GM10248 (cell line): ENCODE measurements around the gene MAMDC2.

Experiments
- CTCF ChIA-PET: fragments of 300-600 bp; sonication (Branson Sonifier 250); formaldehyde crosslinking; extraction: SDS; loops from one replicate; lab custom pipeline; 2021; ENCODE audit warnings: antibody characterized with exemption; lab: Yijun Ruan, JAX
- POLR2A ChIA-PET: fragments of 350-650 bp; sonication (Branson Sonifier 250); formaldehyde crosslinking; extraction: SDS; loops from one replicate; lab custom pipeline; 2020; ENCODE audit warnings: antibody characterized with exemption; lab: Yijun Ruan, JAX
- DNase-seq: peaks from one replicate; pipeline ENCODE4 v3.0.0; 2012; ENCODE audit errors: extremely low spot score
- TF ChIP-seq, protein P1 (sequence below): IDR thresholded peaks from 2 replicates; pipeline ENCODE4 v1.5.1; 2012; ENCODE audit warnings: mild to moderate bottlenecking, low read depth; ENCODE audit errors: extremely low read depth, missing control alignments, control extremely low read depth

The MAMDC2 gene

DNA sequence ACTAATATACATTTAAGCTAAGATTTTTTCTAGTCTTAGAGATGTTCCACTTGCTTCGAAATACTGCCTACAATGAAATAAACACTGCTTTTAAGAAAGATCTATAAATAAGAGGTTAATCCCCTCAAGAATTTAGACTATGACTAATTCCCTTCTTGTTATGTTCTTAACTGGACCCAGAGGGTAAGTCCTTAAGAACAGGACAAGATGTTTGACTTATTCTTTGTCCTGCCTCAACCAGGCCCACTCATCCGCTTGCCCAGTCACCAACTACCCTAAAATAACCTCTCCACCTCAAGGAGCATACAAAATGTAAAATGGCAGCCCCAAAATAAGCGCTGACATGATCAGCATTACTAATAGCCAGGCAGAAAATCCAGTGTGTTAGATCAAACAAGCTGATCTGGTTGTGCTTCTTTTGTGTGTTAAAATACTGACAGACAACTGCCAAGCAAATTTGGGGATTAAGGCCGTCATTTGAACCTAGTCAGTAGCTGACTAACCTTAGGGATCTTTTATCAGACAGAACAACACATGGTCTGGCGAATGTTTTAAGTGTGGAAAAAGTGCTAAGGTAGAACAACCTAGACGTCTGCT is 121.5 kb downstream of the MAMDC2 start:
- TF ChIP-seq, protein P1, sequence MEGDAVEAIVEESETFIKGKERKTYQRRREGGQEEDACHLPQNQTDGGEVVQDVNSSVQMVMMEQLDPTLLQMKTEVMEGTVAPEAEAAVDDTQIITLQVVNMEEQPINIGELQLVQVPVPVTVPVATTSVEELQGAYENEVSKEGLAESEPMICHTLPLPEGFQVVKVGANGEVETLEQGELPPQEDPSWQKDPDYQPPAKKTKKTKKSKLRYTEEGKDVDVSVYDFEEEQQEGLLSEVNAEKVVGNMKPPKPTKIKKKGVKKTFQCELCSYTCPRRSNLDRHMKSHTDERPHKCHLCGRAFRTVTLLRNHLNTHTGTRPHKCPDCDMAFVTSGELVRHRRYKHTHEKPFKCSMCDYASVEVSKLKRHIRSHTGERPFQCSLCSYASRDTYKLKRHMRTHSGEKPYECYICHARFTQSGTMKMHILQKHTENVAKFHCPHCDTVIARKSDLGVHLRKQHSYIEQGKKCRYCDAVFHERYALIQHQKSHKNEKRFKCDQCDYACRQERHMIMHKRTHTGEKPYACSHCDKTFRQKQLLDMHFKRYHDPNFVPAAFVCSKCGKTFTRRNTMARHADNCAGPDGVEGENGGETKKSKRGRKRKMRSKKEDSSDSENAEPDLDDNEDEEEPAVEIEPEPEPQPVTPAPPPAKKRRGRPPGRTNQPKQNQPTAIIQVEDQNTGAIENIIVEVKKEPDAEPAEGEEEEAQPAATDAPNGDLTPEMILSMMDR, result no peak

DNA sequence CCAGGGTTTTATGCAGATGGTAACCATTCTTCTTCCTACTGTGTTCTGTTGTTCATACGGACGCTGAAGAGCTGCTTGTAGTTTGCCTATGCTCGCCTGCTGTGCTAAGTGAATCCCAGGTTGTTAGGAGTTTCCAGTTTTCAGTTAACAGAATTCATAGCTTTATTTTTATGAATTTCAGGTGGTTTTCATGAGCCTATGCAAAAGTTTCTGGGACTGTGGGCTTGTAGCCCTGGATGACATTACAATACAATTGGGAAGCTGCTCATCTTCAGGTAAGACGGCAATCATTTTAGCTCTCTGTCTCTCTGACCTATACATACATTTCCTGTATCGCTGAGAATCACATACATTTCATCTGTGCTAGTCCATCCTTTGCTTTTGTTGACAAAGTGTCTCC is 124.9 kb downstream of the MAMDC2 start:
- DNase-seq, result no peak
- TF ChIP-seq, protein P1, result no peak
- POLR2A ChIA-PET, result no interaction called here
- CTCF ChIA-PET, result interaction anchor here (1.4 kb wide), 1 partner anchor 16 kb away, joined by 3 read pairs; no protein-coding TSS in a partner anchor

More for the DNA sequence above, 121.5 kb downstream of the MAMDC2 start:
- ChIA-PET POLR2A (no interaction called here), CTCF (interaction anchor here (1.3 to 1.4 kb wide), 2 partner anchors 9 to 15 kb away, joined by 3 read pairs; no protein-coding TSS in a partner anchor)
- DNase-seq, result no peak

DNA sequence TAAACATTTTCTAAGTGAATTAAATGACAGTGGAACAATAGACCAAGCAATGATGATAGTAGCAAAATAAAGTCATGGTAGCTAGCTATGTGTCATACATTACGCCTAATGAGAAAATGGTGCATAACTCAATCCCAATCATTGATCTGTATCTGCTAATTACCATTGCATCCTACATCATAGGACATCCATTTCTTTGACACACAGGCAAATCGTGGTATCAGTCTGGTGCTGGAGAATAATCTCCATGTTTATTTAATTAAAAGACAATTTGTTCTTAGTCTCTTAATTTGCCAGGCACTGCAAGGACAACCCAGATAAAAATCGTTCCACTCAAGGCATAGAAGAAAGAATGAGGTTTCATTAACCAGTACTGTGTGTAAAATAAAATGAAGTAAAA is 125.6 kb downstream of the MAMDC2 start:
- POLR2A ChIA-PET, result no interaction called here
- TF ChIP-seq, protein P1, result no peak
- CTCF ChIA-PET, result interaction anchor here (1.2 to 1.4 kb wide), 2 partner anchors 16 to 20 kb away, joined by 3 read pairs; no protein-coding TSS in a partner anchor
- no peak for DNase-seq

DNA sequence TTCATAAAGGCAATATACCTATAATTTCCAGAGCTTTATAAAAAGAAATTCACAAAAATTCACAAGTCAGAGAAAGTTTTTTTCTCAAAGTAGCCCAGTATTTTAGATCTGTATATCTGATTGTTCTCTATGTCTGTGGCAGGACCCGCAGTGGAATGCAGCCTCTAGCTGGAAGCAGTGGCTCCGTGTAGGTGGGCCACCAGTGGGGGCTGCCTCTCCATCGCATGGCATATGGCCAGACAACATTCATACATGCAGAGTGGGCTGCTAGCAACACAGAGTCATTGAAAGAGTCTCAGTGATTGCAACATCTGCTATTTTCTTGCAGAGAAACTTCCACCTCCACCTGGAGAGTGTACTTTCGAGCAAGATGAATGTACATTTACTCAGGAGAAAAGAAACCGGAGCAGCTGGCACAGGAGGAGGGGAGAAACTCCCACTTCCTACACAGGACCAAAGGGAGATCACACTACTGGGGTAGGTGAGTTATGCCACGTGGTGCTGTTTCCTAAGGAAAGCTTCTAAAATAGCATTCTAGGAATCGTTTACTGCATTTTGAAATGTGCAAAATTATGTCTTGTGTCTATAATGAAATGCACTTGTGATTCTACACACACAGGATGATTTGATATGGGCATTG is 126.6 kb downstream of the MAMDC2 start:
- POLR2A ChIA-PET, result no interaction called here
- CTCF ChIA-PET, result interaction anchor here (1.2 kb wide), 1 partner anchor 19 kb away, joined by 3 read pairs; no protein-coding TSS in a partner anchor
- no peak for DNase-seq
- TF ChIP-seq, protein P1, result no peak

DNA sequence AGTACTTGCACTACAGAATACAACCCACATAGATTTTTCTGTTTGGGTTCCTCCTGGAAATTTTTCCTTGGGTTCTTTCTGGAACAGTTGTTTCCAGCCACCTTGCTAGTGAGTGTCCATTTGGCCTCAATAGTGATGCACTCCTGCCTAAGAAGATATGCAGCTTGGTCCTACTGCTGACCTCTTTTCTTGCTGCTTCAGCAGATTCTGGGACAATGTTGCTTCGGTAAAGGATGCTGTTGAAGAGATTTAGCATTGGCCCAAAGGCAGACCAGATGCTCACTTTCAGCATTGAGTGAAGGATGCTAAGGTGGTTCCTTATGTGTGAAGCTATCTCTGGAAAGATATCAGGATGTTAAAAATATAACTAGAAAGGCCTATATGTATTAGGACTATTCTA is 128.9 kb downstream of the MAMDC2 start:
- POLR2A ChIA-PET, result no interaction called here

DNA sequence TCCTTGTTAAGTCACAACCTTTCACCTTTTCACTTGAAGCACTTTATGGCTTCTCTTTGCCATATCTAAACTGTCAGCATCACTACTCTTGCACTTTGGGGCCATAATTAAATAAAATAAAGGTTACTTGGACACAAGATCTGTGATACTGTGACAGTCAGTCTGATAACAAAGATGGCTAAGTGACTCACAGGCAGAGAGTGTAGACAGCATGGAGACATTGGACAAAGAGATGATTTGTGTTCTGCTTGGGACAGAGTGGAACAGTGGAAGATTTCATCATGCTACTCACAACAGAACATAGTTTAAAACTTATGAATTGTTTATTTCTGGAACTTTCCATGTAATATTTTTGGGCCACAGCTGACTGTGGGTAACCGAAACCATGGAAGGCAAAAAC is 133.5 kb downstream of the MAMDC2 start:
- ChIA-PET CTCF (no interaction called here), POLR2A (no interaction called here)

More for the DNA sequence above, 128.9 kb downstream of the MAMDC2 start:
- DNase-seq, result no peak
- CTCF ChIA-PET, result interaction anchor here (1.1 kb wide), 1 partner anchor 62 kb away, joined by 4 read pairs; no protein-coding TSS in a partner anchor
- TF ChIP-seq, protein P1, result no peak

More for the DNA sequence above, 133.5 kb downstream of the MAMDC2 start:
- TF ChIP-seq, protein P1, result no peak
- DNase-seq, result no peak
